Endodermal cell (in vitro differentiated cells): ENCODE results near the gene RUFY1. TPM values are rescaled to one million over a fixed set of nuclear protein-coding genes. Genes with fewer than 3 reads are reported as not detected.
A peak's percentile ranks its signal among the peaks of the same experiment; 100 is the strongest.

ENCODE experiments used
- DNase-seq: peaks from one replicate; pipeline ENCODE4 v3.0.0-alpha.2; 2017
- H3K27ac ChIP-seq: 2 replicates; pipeline ENCODE4 v1.5.1; 2013; ENCODE audit warnings: mild to moderate bottlenecking, low read depth, low read length, moderate library complexity
- H3K27me3 ChIP-seq: 2 replicates; pipeline ENCODE4 v1.6.1; 2013; ENCODE audit warnings: mild to moderate bottlenecking, low read length, moderate library complexity; ENCODE audit not compliant: insufficient read depth, control insufficient read depth, poor library complexity, severe bottlenecking
- H3K36me3 ChIP-seq: 2 replicates; pipeline ENCODE4 v1.7.0; 2013; ENCODE audit warnings: mild to moderate bottlenecking, low read length, moderate library complexity; ENCODE audit not compliant: control insufficient read depth, insufficient read depth
- H3K4me1 ChIP-seq: one replicate; pipeline ENCODE4 v1.7.0; 2013; ENCODE audit warnings: low read length; ENCODE audit not compliant: control insufficient read depth, insufficient read depth
- H3K4me3 ChIP-seq: 2 replicates; pipeline ENCODE4 v1.5.1; 2013; ENCODE audit warnings: mild to moderate bottlenecking, low read length, moderate library complexity
- H3K9ac ChIP-seq: 2 replicates; pipeline ENCODE4 v1.6.1; 2013; ENCODE audit warnings: mild to moderate bottlenecking, low read length, moderate library complexity; ENCODE audit not compliant: poor library complexity, severe bottlenecking; ENCODE audit errors: extremely low read depth
- H3K9me3 ChIP-seq: 2 replicates; pipeline ENCODE4 v1.6.1; 2013; ENCODE audit warnings: mild to moderate bottlenecking, low read length, moderate library complexity; ENCODE audit not compliant: control insufficient read depth
- H3K27ac Mint-ChIP-seq: 2 replicates; pipeline ENCODE4 v1.8.0; 2020; ENCODE audit warnings: mixed read lengths
- H3K27me3 Mint-ChIP-seq: 2 replicates; pipeline ENCODE4 v1.8.0; 2021; ENCODE audit warnings: mild to moderate bottlenecking, mixed read lengths; ENCODE audit not compliant: insufficient read depth
- H3K36me3 Mint-ChIP-seq: 2 replicates; pipeline ENCODE4 v1.8.0; 2020; ENCODE audit warnings: low read depth, mixed read lengths
- H3K4me1 Mint-ChIP-seq: 2 replicates; pipeline ENCODE4 v1.8.0; 2020; ENCODE audit warnings: mixed read lengths
- H3K4me3 Mint-ChIP-seq: 2 replicates; pipeline ENCODE4 v1.8.0; 2020; ENCODE audit warnings: mild to moderate bottlenecking, moderate library complexity, mixed read lengths
- H3K9me3 Mint-ChIP-seq: 2 replicates; pipeline ENCODE4 v1.8.0; 2020; ENCODE audit warnings: mild to moderate bottlenecking, mixed read lengths
- CTCF ChIP-seq: fragments of 200-600 bp; sonication (generic); conservative IDR thresholded peaks from 2 replicates; pipeline ENCODE4 v1.5.0; 2021; ENCODE audit warnings: antibody characterized with exemption, mild to moderate bottlenecking
- WGBS, 2 experiments: methylation state at CpG; one replicate each; pipeline versions ENCODE4 v1.1.5 to v1.1.7; 2013; ENCODE audit warnings: missing lambda C conversion rate in 2 of 2, mixed read lengths in 1 of 2; ENCODE audit not compliant: insufficient coverage in 1 of 2, insufficient read length in 1 of 2; 5-methylcytosine and 5-hydroxymethylcytosine counted together
- total RNA-seq, 2 donors: library from RNA; stranded (reverse); fragmentation: NEBNext Ultra II Directional in 1 of 2; extraction: Animal tissue kit (Norgen Biotek cat#: 25700) in 1 of 2; gene quantifications; 2 replicates in 1 of 2; 3 replicates in 1 of 2; pipeline ENCODE4 v1.2.1, GENCODE V29; 2021

RUFY1 gene
- total RNA-seq, 2 donors from 2014 or later: 45.7 to 74.0 TPM

GRCh38 chr5:179617930-179618329, 67.6 kb downstream of the RUFY1 start:
- H3K27ac ChIP-seq: no peak overlapping the region
- no peak for DNase-seq
- H3K27ac Mint-ChIP-seq: peak overlapping the region; percentile 71
- H3K4me1 ChIP-seq: peaks cover 5% of the 10 kb centered on the region
- H3K36me3 Mint-ChIP-seq: peaks cover 93% of the 10 kb centered on the region
- H3K4me3 ChIP-seq: peak overlapping the region; percentile 94
- H3K4me1 Mint-ChIP-seq: peaks cover 37% of the 10 kb centered on the region
- H3K9ac ChIP-seq: no peak overlapping the region
- no peaks in the 10 kb centered on the region for H3K27me3 ChIP-seq
- H3K9me3 Mint-ChIP-seq: peaks cover under 1% of the 10 kb centered on the region
- WGBS, 2 experiments: 92 to 100% methylated on average over 5 to 7 of the region's 7 CpGs
- H3K36me3 ChIP-seq: peaks cover 97% of the 10 kb centered on the region
- H3K27me3 Mint-ChIP-seq: no peaks in the 10 kb centered on the region
- no peak for TF ChIP-seq CTCF
- no peaks in the 10 kb centered on the region for H3K9me3 ChIP-seq
- peak overlapping the region; percentile 8 for H3K4me3 Mint-ChIP-seq

- Histone ChIP-seq H3K36me3 (peaks cover 86% of the 10 kb centered on the region), H3K4me3 (peak overlapping the region; percentile 94), H3K9ac (peak overlapping the region; percentile 99), H3K27me3 (no peaks in the 10 kb centered on the region), H3K4me1 (peaks cover 2% of the 10 kb centered on the region), H3K27ac (no peak overlapping the region), H3K9me3 (no peaks in the 10 kb centered on the region)
- no peak for TF ChIP-seq CTCF
- 70 to 82% methylated on average over 2 to 6 of the region's 6 CpGs for WGBS, 2 experiments
- Mint-ChIP-seq H3K27me3 (no peaks in the 10 kb centered on the region), H3K4me3 (peak overlapping the region; percentile 97), H3K9me3 (peaks cover 2% of the 10 kb centered on the region), H3K4me1 (peaks cover 37% of the 10 kb centered on the region), H3K36me3 (peaks cover 85% of the 10 kb centered on the region), H3K27ac (peak overlapping the region; percentile 4)
- DNase-seq: no peak
Measured at GRCh38 chr5:179618923-179619554, 68.7 kb downstream of the RUFY1 start.

GRCh38 chr5:179619776-179620175, 69.4 kb downstream of the RUFY1 start:
- Mint-ChIP-seq H3K27me3 (no peaks in the 10 kb centered on the region), H3K4me1 (peaks cover 40% of the 10 kb centered on the region), H3K27ac (no peak overlapping the region), H3K9me3 (peaks cover 2% of the 10 kb centered on the region), H3K4me3 (peak overlapping the region; percentile 97), H3K36me3 (peaks cover 78% of the 10 kb centered on the region)
- Histone ChIP-seq H3K36me3 (peaks cover 78% of the 10 kb centered on the region), H3K27me3 (no peaks in the 10 kb centered on the region), H3K9ac (peak overlapping the region; percentile 99), H3K4me3 (peak overlapping the region; percentile 94), H3K4me1 (peaks cover 8% of the 10 kb centered on the region), H3K27ac (no peak overlapping the region), H3K9me3 (no peaks in the 10 kb centered on the region)
- DNase-seq: no peak
- 80 to 94% methylated on average over 2 to 4 of the region's 4 CpGs for WGBS, 2 experiments
- no peak for TF ChIP-seq CTCF
